Activated CD8-positive, alpha-beta T cell treated with anti-CD3 and anti-CD28 coated beads, Interleukin-2, amount 10 ng/mL, durations not matched to agents 7 days and 5 days (primary cell): ENCODE measurements around the gene COL4A4. TPM values are rescaled to one million over a fixed set of nuclear protein-coding genes. Genes with fewer than 3 reads are reported as not detected.

Source experiments
- ATAC-seq: fragments of 150-1000 bp; cut with Tn5 transposase; one replicate; pipeline ENCODE4 v1.10.0; 2021; ENCODE audit warnings: moderate library complexity
- CTCF ChIA-PET: fragments of 350-600 bp; sonication (Branson Sonifier 250); formaldehyde crosslinking; loops from one replicate; lab custom pipeline; 2021; ENCODE audit warnings: antibody characterized with exemption; lab: Charles Lee
- POLR2A ChIA-PET: fragments of 350-600 bp; sonication (Branson Sonifier 250); formaldehyde crosslinking; loops from one replicate; lab custom pipeline; 2021; ENCODE audit warnings: antibody characterized with exemption; lab: Charles Lee
- DNase-seq: peaks from one replicate; pipeline ENCODE4 v3.0.0-alpha.2; 2020
- H3K27ac Mint-ChIP-seq: one replicate; pipeline ENCODE4 v1.8.0; 2021; ENCODE audit warnings: mild to moderate bottlenecking, mixed read lengths
- H3K27me3 Mint-ChIP-seq: one replicate; pipeline ENCODE4 v1.8.0; 2021; ENCODE audit warnings: low read depth, mixed read lengths
- H3K36me3 Mint-ChIP-seq: one replicate; pipeline ENCODE4 v1.8.0; 2021; ENCODE audit warnings: low read depth, mixed read lengths
- H3K4me1 Mint-ChIP-seq: one replicate; pipeline ENCODE4 v1.8.0; 2021; ENCODE audit warnings: low read depth, mixed read lengths
- H3K4me3 Mint-ChIP-seq: one replicate; pipeline ENCODE4 v1.8.0; 2021; ENCODE audit warnings: mild to moderate bottlenecking, mixed read lengths
- H3K9me3 Mint-ChIP-seq: one replicate; pipeline ENCODE4 v1.8.0; 2022; ENCODE audit warnings: mixed read lengths; ENCODE audit not compliant: insufficient read depth
- total RNA-seq, 2 experiments: library from RNA; stranded (reverse); gene quantifications; one replicate each; pipeline ENCODE4 v1.2.3, GENCODE V29; 2021

The COL4A4 gene
- total RNA-seq, 2 experiments from 2014 or later, result not detected

GRCh38 chr2:227043981-227044380, 120.0 kb downstream of the COL4A4 start:
- Mint-ChIP-seq H3K27ac (no peak overlapping the region), H3K27me3 (peaks cover 3% of the 10 kb centered on the region), H3K36me3 (no peaks in the 10 kb centered on the region), H3K4me3 (no peak overlapping the region), H3K9me3 (no peaks in the 10 kb centered on the region), H3K4me1 (no peaks in the 10 kb centered on the region)
- CTCF ChIA-PET, result no interaction called here
- no peak for ATAC-seq
- POLR2A ChIA-PET, result no interaction called here
- DNase-seq, result no peak

- Mint-ChIP-seq H3K4me3 (no peak overlapping the region), H3K36me3 (no peaks in the 10 kb centered on the region), H3K27ac (no peak overlapping the region), H3K9me3 (no peaks in the 10 kb centered on the region), H3K27me3 (peaks cover 14% of the 10 kb centered on the region), H3K4me1 (no peaks in the 10 kb centered on the region)
- CTCF ChIA-PET, result no interaction called here
- POLR2A ChIA-PET, result no interaction called here
- ATAC-seq (no peak), DNase-seq (no peak)
These were observed 125.3 kb downstream of the COL4A4 start for GRCh38 chr2:227038550-227039189.

GRCh38 chr2:227036527-227036926, 127.5 kb downstream of the COL4A4 start:
- no peaks in the 10 kb centered on the region for H3K9me3 Mint-ChIP-seq
- no peaks in the 10 kb centered on the region for H3K36me3 Mint-ChIP-seq
- ATAC-seq, result no peak
- H3K4me3 Mint-ChIP-seq, result no peak overlapping the region
- POLR2A ChIA-PET, result no interaction called here
- H3K27ac Mint-ChIP-seq, result no peak overlapping the region
- DNase-seq, result no peak
- peaks cover 3% of the 10 kb centered on the region for H3K4me1 Mint-ChIP-seq
- H3K27me3 Mint-ChIP-seq, result peaks cover 20% of the 10 kb centered on the region
- CTCF ChIA-PET, result no interaction called here

GRCh38 chr2:227035711-227036367, 128.2 kb downstream of the COL4A4 start:
- POLR2A ChIA-PET, result no interaction called here
- Mint-ChIP-seq H3K36me3 (no peaks in the 10 kb centered on the region), H3K27me3 (peaks cover 20% of the 10 kb centered on the region), H3K4me1 (peaks cover 3% of the 10 kb centered on the region), H3K9me3 (no peaks in the 10 kb centered on the region), H3K4me3 (no peak overlapping the region), H3K27ac (no peak overlapping the region)
- DNase-seq (no peak), ATAC-seq (no peak)
- CTCF ChIA-PET, result no interaction called here

- DNase-seq (peak; percentile 24), ATAC-seq (no peak)
- ChIA-PET CTCF (interaction anchor here (1.0 kb wide), 1 partner anchor 13 kb away, joined by 3 read pairs; no protein-coding TSS in a partner anchor), POLR2A (no interaction called here)
- Mint-ChIP-seq H3K36me3 (no peaks in the 10 kb centered on the region), H3K27ac (no peak overlapping the region), H3K27me3 (peaks cover 23% of the 10 kb centered on the region), H3K4me1 (peaks cover 3% of the 10 kb centered on the region), H3K9me3 (no peaks in the 10 kb centered on the region), H3K4me3 (no peak overlapping the region)
These were observed 130.4 kb downstream of the COL4A4 start for GRCh38 chr2:227033471-227034148.

- Mint-ChIP-seq H3K27ac (no peak overlapping the region), H3K9me3 (no peaks in the 10 kb centered on the region), H3K36me3 (no peaks in the 10 kb centered on the region), H3K27me3 (peaks cover 16% of the 10 kb centered on the region), H3K4me1 (peaks cover 3% of the 10 kb centered on the region), H3K4me3 (no peak overlapping the region)
- ATAC-seq, result no peak
- ChIA-PET CTCF (interaction anchor here (0.9 kb wide), 1 partner anchor 12 kb away, joined by 5 read pairs; no protein-coding TSS in a partner anchor), POLR2A (no interaction called here)
- DNase-seq, result no peak
These were observed 132.6 kb downstream of the COL4A4 start for GRCh38 chr2:227031379-227031778.

GRCh38 chr2:227030789-227031188, 133.2 kb downstream of the COL4A4 start:
- Mint-ChIP-seq H3K27ac (no peak overlapping the region), H3K27me3 (peaks cover 16% of the 10 kb centered on the region), H3K36me3 (no peaks in the 10 kb centered on the region), H3K4me3 (no peak overlapping the region), H3K4me1 (peaks cover 3% of the 10 kb centered on the region), H3K9me3 (no peaks in the 10 kb centered on the region)
- ChIA-PET CTCF (no interaction called here), POLR2A (no interaction called here)
- no peak for ATAC-seq
- no peak for DNase-seq

GRCh38 chr2:227029426-227030105, 134.4 kb downstream of the COL4A4 start:
- Mint-ChIP-seq H3K27ac (no peak overlapping the region), H3K9me3 (no peaks in the 10 kb centered on the region), H3K36me3 (no peaks in the 10 kb centered on the region), H3K4me1 (peaks cover 3% of the 10 kb centered on the region), H3K27me3 (peaks cover 10% of the 10 kb centered on the region), H3K4me3 (no peak overlapping the region)
- ChIA-PET CTCF (no interaction called here), POLR2A (no interaction called here)
- no peak for ATAC-seq
- DNase-seq, result no peak

- POLR2A ChIA-PET, result no interaction called here
- Mint-ChIP-seq H3K4me1 (no peaks in the 10 kb centered on the region), H3K36me3 (no peaks in the 10 kb centered on the region), H3K27ac (no peak overlapping the region), H3K4me3 (no peak overlapping the region), H3K9me3 (no peaks in the 10 kb centered on the region), H3K27me3 (peaks cover under 1% of the 10 kb centered on the region)
- CTCF ChIA-PET, result no interaction called here
- no peak for DNase-seq
- no peak for ATAC-seq
These were observed 138.5 kb downstream of the COL4A4 start for GRCh38 chr2:227025510-227025909.

GRCh38 chr2:227022608-227023007, 141.4 kb downstream of the COL4A4 start:
- Mint-ChIP-seq H3K9me3 (no peaks in the 10 kb centered on the region), H3K27me3 (no peaks in the 10 kb centered on the region), H3K36me3 (no peaks in the 10 kb centered on the region), H3K27ac (no peak overlapping the region), H3K4me1 (no peaks in the 10 kb centered on the region), H3K4me3 (no peak overlapping the region)
- ChIA-PET POLR2A (no interaction called here), CTCF (no interaction called here)
- ATAC-seq (no peak), DNase-seq (no peak)

- Mint-ChIP-seq H3K4me1 (no peaks in the 10 kb centered on the region), H3K9me3 (no peaks in the 10 kb centered on the region), H3K36me3 (no peaks in the 10 kb centered on the region), H3K27me3 (no peaks in the 10 kb centered on the region), H3K4me3 (no peak overlapping the region), H3K27ac (no peak overlapping the region)
- no peak for ATAC-seq
- no peak for DNase-seq
- ChIA-PET CTCF (interaction anchor here (1.3 to 1.4 kb wide), 2 partner anchors 11 to 13 kb away, joined by 3 to 5 read pairs; no protein-coding TSS in a partner anchor), POLR2A (no interaction called here)
These were observed 143.6 kb downstream of the COL4A4 start for GRCh38 chr2:227020416-227020815.

GRCh38 chr2:227016894-227017293, 147.1 kb downstream of the COL4A4 start:
- Mint-ChIP-seq H3K36me3 (no peaks in the 10 kb centered on the region), H3K9me3 (no peaks in the 10 kb centered on the region), H3K27ac (no peak overlapping the region), H3K27me3 (no peaks in the 10 kb centered on the region), H3K4me1 (no peaks in the 10 kb centered on the region), H3K4me3 (no peak overlapping the region)
- DNase-seq, result no peak
- CTCF ChIA-PET, result no interaction called here
- POLR2A ChIA-PET, result no interaction called here
- ATAC-seq, result no peak
